Peyer's patch (tissue), 4 donors: Measurements from ENCODE around the gene CRYL1. TPM values are rescaled to one million over a fixed set of nuclear protein-coding genes. Genes with fewer than 3 reads are reported as not detected.

Experiments
- DNase-seq, 3 donors: peaks; one replicate each; pipeline ENCODE4 v3.0.0-alpha.2; 2017 to 2019
- H3K27ac ChIP-seq, 4 donors: fragments of 200-600 bp; sonication (generic); one replicate each; pipeline ENCODE4 v1.5.1; 2016 to 2019
- H3K27me3 ChIP-seq, 2 donors: fragments of 200-600 bp; sonication (generic); one replicate each; pipeline ENCODE4 v1.5.1; 2019
- H3K36me3 ChIP-seq, 3 donors: fragments of 200-600 bp; sonication (generic); one replicate each; pipeline ENCODE4 v1.5.1; 2016 to 2019
- H3K4me1 ChIP-seq, 4 donors: fragments of 200-600 bp; sonication (generic); one replicate each; pipeline ENCODE4 v1.5.1; 2016 to 2019
- H3K4me3 ChIP-seq, 4 donors: fragments of 200-600 bp; sonication (generic); 1 replicate in 3 of 4; 2 replicates in 1 of 4; pipeline ENCODE4 v1.5.1; 2016 to 2019; ENCODE audit warnings: mild to moderate bottlenecking in 1 of 4
- H3K9me3 ChIP-seq, 4 donors: fragments of 200-600 bp; sonication (generic); one replicate each; pipeline ENCODE4 v1.5.1; 2016 to 2019; ENCODE audit warnings: mild to moderate bottlenecking in 1 of 4
- CTCF ChIP-seq, 6 experiments: fragments of 450-650 bp in 4 of 6; fragments of 200-600 bp in 2 of 6; sonication (generic) in 1 of 6; IDR thresholded peaks; one replicate each; pipeline ENCODE4 v1.5.1; 2017 to 2019; ENCODE audit warnings: antibody characterized with exemption in 6 of 6, mild to moderate bottlenecking in 3 of 6, moderate library complexity in 1 of 6
- POLR2A ChIP-seq, 2 donors: fragments of 450-650 bp; IDR thresholded peaks; one replicate each; pipeline ENCODE4 v1.5.1; 2017; ENCODE audit warnings: antibody characterized with exemption in 2 of 2, mild to moderate bottlenecking in 2 of 2, moderate library complexity in 2 of 2
- total RNA-seq, 4 donors: library from RNA; depleted of rRNA; stranded (reverse); fragments of >200 nt; gene quantifications; one replicate each; pipeline ENCODE4 v1.1.0, GENCODE V29; 2016

Gene CRYL1
- total RNA-seq, 4 donors from 2014 or later, result 81.7 to 357 (median 299) TPM

DNA sequence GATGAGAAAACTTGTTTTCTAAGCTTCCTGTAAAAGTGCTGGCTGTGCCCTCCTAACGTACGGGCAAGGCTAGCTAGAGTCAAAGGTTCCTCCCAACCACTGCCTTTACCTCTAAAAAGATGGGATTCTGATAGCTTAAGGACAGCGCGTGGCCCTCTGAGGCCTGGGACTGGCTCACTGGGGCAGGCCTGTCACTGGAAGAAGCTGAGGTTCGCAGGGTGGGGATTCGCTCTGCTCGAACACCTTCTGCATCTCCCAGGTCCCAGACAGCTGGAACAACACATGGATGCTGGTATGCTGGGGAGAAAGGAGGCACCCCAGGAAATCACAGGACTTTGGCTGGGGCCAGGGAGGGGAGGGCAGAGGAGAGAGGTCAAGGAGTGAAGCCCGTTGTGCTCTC lies 53.1 kb downstream of the CRYL1 start:
- DNase-seq, result no peak
- H3K4me1 ChIP-seq, result peaks cover 0 to 3% (median 0%) of the 10 kb centered on the region in 4 donors
- H3K27ac ChIP-seq, result no peak overlapping the region
- H3K27me3 ChIP-seq, result no peaks in the 10 kb centered on the region
- TF ChIP-seq POLR2A (IDR thresholded peaks at IDR 0.05), result no peak
- no peak for TF ChIP-seq CTCF (IDR thresholded peaks at IDR 0.05)
- H3K36me3 ChIP-seq, result peaks cover 0 to 57% (median 0%) of the 10 kb centered on the region in 3 donors
- no peak overlapping the region for H3K4me3 ChIP-seq
- no peaks in the 10 kb centered on the region for H3K9me3 ChIP-seq

DNA sequence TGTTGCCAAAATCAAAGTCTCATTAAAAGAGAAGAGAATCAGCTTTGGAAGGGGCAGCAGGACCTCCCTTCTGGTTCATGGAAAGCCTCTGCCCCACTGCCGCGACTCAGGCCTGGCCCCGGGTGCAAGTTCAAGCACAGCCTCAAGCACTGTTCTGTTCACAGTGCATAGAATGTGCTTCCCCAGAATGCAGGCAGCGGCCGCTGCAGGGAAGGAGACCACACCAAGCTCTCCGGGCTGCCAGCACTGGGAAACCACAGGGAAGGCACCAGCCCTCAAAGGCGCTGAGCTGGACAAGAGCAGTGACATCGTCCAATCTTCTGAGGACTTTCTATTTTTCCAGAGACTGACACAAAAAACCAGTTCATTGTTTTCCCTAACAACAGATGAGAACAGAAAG lies 55.5 kb downstream of the CRYL1 start:
- H3K36me3 ChIP-seq, result peaks cover 0 to 40% (median 0%) of the 10 kb centered on the region in 3 donors
- H3K27me3 ChIP-seq, result no peaks in the 10 kb centered on the region
- no peaks in the 10 kb centered on the region for H3K4me1 ChIP-seq
- no peak for DNase-seq
- no peak overlapping the region for H3K27ac ChIP-seq
- TF ChIP-seq CTCF (IDR thresholded peaks at IDR 0.05) (no peak), POLR2A (IDR thresholded peaks at IDR 0.05) (no peak)
- H3K4me3 ChIP-seq, result no peak overlapping the region
- no peaks in the 10 kb centered on the region for H3K9me3 ChIP-seq

DNA sequence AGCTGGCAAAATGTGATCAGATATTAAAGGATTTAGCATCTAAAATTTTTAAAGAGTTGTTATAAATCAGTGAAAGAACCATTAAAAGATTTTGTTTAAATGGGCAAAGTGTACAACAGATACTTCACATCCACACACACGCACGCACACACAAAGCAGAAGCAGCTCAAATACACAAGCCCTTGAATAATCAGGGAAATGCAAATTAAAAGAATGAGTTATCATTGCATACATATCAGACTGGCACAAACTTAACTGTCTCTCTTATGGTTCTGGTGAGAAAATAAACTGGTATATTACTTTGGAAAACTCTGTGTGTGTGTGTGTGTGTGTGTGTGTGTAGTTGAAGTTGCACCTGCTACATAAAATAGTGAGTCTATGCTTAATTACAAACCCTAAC lies 59.3 kb downstream of the CRYL1 start:
- Histone ChIP-seq H3K27me3 (no peaks in the 10 kb centered on the region), H3K36me3 (peaks cover 0 to 24% (median 0%) of the 10 kb centered on the region in 3 donors), H3K9me3 (no peaks in the 10 kb centered on the region), H3K27ac (no peak overlapping the region), H3K4me1 (no peaks in the 10 kb centered on the region), H3K4me3 (no peak overlapping the region)
- no peak for DNase-seq
- TF ChIP-seq POLR2A (IDR thresholded peaks at IDR 0.05) (no peak), CTCF (IDR thresholded peaks at IDR 0.05) (no peak)

DNA sequence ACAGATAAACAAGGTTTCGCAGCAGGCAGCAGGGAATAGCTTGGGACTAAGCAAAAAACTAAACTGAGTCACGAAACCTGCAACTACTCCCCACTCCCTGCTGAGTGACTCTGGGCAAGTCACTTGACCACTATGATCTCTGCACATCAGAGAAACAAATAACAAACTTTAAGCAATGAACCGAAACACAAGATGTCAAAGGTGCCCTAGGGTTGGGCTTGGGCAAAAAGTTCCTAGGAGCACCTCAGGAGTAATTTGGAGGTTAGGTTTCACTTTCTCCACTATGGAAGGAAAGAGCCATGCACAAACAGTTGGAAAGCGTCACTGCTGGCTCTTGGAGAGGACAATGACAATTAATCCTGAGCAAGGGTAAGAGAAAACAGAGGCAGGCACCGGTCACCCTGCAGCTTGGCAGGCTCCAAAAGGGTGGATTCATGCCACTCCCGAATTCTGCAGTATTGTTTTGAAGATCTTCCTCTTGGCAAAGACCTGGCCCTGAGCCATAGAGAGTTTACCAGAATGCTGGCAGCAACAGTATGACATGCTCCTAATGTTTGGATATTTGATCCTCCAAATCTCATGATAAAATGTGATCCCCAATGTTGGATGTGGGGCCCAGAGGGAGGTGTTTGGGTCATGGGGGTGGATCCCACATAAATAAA lies 60.3 kb downstream of the CRYL1 start:
- no peak for DNase-seq

DNA sequence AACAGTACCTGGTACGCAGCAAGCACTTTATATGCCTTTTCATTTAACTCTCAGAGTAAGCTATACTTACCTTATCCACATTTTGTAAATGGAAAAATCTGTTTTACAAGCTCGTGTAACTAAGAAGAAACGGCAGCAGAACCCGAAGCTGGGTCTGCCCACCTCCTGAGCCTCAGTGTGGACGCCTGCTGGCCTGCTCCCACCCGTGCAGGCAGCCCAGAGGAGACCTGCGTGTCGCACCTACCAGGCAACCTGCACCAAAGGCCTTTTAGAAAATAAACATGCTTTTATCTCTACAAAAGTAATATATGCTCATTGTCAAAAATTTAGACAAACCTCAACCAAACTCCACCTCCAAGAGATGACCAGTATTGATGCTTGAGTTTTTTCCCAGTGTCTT lies 62.7 kb downstream of the CRYL1 start:
- Histone ChIP-seq H3K4me1 (no peaks in the 10 kb centered on the region), H3K36me3 (peaks cover 0 to 8% (median 0%) of the 10 kb centered on the region in 3 donors), H3K27ac (no peak overlapping the region), H3K4me3 (no peak overlapping the region), H3K9me3 (no peaks in the 10 kb centered on the region), H3K27me3 (no peaks in the 10 kb centered on the region)
- TF ChIP-seq CTCF (IDR thresholded peaks at IDR 0.05), result no peak
- TF ChIP-seq POLR2A (IDR thresholded peaks at IDR 0.05), result no peak
- DNase-seq, result no peak

More for the DNA sequence above, 60.3 kb downstream of the CRYL1 start:
- H3K4me1 ChIP-seq, result no peaks in the 10 kb centered on the region
- no peak overlapping the region for H3K27ac ChIP-seq
- H3K4me3 ChIP-seq, result no peak overlapping the region
- H3K36me3 ChIP-seq, result peaks cover 0 to 19% (median 0%) of the 10 kb centered on the region in 3 donors
- H3K9me3 ChIP-seq, result no peaks in the 10 kb centered on the region
- no peaks in the 10 kb centered on the region for H3K27me3 ChIP-seq
- no peak for TF ChIP-seq CTCF (IDR thresholded peaks at IDR 0.05)
- no peak for TF ChIP-seq POLR2A (IDR thresholded peaks at IDR 0.05)
